Measurements from ENCODE around the gene TYW3.

Gene TYW3

DNA sequence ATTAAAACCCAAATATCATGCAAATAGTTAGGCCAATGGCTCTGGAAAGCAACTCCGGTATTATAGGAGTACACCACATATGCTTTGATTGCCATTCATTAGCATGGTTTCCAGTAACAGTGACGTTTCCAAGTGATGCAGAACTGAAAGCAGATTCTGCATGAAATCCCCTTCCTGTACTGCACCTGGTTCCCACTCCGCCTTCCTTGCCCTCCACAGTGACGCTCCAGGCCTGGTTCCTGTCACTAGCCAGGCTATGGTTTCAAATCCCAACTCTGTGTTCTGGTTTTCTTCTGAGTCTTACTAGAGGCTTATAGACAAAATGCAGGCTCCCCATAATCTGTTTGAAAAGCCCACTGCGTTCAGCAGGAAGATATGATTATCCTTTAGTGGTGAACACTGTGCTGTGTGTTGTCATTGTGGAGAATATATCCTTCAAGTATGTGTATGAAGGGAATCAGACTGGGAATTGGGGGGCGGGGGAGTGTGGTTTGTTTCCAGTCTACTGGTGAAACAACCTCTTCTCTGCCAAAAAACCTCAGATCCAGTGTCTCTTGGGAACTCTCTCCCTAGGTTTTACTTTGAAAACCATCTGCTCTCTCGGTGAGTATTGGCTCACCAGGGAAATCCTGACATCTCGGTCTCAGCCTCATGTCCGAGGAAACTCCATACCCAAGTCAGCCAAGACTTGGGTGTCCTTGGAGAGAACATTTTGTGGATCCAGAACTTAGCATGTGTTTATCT lies 78.7 kb downstream of the TYW3 start:
- H3K4me2 ChIP-seq (ENCODE audit: low read length): no peak overlapping the region
- H3K9ac ChIP-seq (ENCODE audit: low read depth, low read length): no peak overlapping the region
- no peak overlapping the region for H3K4me3 ChIP-seq (ENCODE audit: low read length)
- H3K4me1 ChIP-seq (ENCODE audit: control insufficient read depth, insufficient read depth, low read length): no peaks in the 10 kb centered on the region
- no peaks in the 10 kb centered on the region for H3K36me3 ChIP-seq (ENCODE audit: insufficient read depth, low read length)
- no peaks in the 10 kb centered on the region for H3K9me3 ChIP-seq (replicated peaks; ENCODE audit: low read length)
- H3K27me3 ChIP-seq (ENCODE audit: control insufficient read depth, insufficient read depth, low read length): no peaks in the 10 kb centered on the region

DNA sequence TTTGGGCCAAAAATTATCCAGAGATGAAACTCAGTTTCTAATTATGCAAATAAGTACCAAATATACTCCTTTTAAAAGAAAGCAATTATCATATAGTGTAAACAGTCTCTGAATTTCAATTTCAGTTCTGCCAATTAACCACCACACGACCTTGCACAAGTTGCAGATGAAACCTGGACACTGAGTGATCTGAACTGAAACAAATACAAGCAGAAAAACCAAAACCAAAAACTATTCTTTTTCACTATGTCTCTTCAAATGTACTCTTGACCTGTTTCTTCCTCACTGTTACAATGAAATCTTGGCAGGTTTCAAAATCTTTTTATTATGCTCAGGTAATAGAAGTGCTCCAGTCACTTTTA lies 79.2 kb downstream of the TYW3 start:
- no peaks in the 10 kb centered on the region for H3K9me3 ChIP-seq (replicated peaks; ENCODE audit: low read length)

More for the DNA sequence above, 79.2 kb downstream of the TYW3 start:
- no peaks in the 10 kb centered on the region for H3K27me3 ChIP-seq (ENCODE audit: control insufficient read depth, insufficient read depth, low read length)
- no peak overlapping the region for H3K4me2 ChIP-seq (ENCODE audit: low read length)
- no peak overlapping the region for H3K9ac ChIP-seq (ENCODE audit: low read depth, low read length)
- no peaks in the 10 kb centered on the region for H3K36me3 ChIP-seq (ENCODE audit: insufficient read depth, low read length)
- H3K4me3 ChIP-seq (ENCODE audit: low read length): no peak overlapping the region
- H3K4me1 ChIP-seq (ENCODE audit: control insufficient read depth, insufficient read depth, low read length): no peaks in the 10 kb centered on the region
